NCI-H1105 (cell line): ENCODE results near the gene TMEM63A.
"Not testable (repeated sequence)": the region's sequence is repeated elsewhere in the genome, so short reads cannot be mapped to it uniquely, and the experiment has no call there.

Experiments
- DNase-seq: peaks from one replicate; lab custom pipeline; 2025; lab: John Stamatoyannopoulos, UW

The TMEM63A gene

DNA sequence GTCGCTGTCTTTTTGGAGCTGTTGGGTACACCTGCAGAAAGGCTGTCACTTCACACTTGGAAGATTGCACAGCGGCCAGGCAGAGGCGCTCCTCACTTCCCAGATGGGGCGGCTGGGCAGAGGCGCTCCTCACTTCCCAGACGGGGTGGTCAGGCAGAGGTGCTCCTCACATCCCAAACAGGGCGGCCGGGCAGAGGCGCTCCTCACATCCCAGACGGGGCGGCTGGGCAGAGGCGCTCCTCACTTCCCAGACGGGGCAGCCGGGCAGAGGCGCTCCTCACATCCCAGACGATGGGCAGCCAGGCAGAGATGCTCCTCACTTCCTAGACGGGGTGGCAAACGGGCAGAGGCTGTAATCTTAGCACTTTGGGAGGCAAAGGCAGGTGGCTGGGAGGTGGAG is 86.1 kb downstream of the TMEM63A start:
- not testable (repeated sequence) for DNase-seq
